Measurements from ENCODE around the gene SEMA3B. TPM values are rescaled to one million over a fixed set of nuclear protein-coding genes. Genes with fewer than 3 reads are reported as not detected.
"Not testable (repeated sequence)": the region's sequence is repeated elsewhere in the genome, so short reads cannot be mapped to it uniquely, and the experiment has no call there.

Gene SEMA3B
- total RNA-seq, result under 1 TPM; 0.16 to 0.70 TPM

DNA sequence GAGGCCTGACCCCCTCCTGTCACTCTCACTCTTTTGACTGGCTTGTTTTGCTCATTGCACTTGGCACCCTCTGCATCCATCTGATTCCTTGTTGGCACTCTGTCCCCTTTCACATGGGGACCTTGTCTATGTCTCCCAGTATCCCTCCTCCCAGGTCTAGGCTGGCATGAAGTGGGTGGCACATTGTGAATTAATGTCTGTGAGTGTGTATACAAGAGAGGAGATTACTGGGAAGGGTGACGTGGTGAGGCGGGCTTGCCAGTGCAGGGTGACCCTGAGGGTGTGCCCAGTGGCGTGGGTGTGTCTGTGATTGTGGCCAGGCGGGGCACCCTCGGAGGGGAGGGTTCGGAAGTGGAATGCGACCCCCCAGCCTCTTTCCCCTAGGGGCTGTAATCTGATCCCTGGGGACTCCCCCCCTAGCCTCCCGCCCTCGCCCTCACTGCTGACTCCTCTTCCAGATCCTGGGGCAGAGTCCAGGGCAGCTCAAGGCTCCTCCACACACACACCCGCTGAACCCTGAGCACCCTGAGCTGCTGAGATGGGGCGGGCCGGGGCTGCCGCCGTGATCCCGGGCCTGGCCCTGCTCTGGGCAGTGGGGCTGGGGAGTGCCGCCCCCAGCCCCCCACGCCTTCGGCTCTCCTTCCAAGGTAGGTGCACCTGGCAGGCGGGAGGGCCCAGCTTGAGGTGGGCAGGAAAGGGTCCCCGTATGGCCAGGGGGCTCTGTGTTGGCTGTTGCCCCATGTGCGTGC lies at the start of gene SEMA3B:
SEMA3B (plus strand) TSS at position 445 of the 749 bp plus-strand sequence; CDS start at position 539, 94 bp downstream.
- H3K27ac Mint-ChIP-seq, result no peak within 1 kb of the TSS
- H3K4me3 Mint-ChIP-seq, result no peak within 1 kb of the TSS
- CTCF ChIA-PET, result interaction anchor here (6.9 to 7.4 kb wide), 2 partner anchors 42 to 74 kb away, joined by 58 to 84 read pairs; no protein-coding TSS in a partner anchor
- H3K27me3 Mint-ChIP-seq, result peaks cover 38% of the 10 kb centered on the region
- no peaks in the 10 kb centered on the region for H3K36me3 Mint-ChIP-seq
- no peak for DNase-seq
- H3K4me1 Mint-ChIP-seq, result peaks cover 11% of the 10 kb centered on the region
- ATAC-seq, result no peak
- no peaks in the 10 kb centered on the region for H3K9me3 Mint-ChIP-seq (ENCODE audit: low read depth)

DNA sequence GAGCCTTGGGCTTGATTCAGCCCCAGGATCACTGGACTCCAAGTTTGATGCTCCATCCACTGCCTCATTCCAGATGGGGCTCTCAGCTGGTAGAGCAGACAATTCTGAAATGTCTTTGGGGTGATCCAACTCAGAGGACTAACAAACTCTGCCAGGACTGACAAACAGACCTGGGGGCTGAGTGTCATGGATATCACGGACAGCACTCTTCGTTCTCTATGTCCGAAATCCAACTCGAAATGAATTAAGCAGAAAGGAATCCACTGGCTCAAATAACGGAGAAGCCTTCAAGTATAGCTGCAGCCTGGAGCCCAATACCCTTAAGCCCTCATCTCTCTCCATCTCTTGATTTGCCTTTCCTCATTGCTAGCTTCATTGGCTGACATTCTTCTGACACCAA lies 49.7 kb upstream of the SEMA3B start:
- no peaks in the 10 kb centered on the region for H3K36me3 Mint-ChIP-seq
- CTCF ChIA-PET, result interaction anchor here (1.9 to 17.1 kb wide), 2 partner anchors 27 to 28 kb away, joined by 6 to 398 read pairs; partner anchors contain the start of gene GNAT1
- H3K9me3 Mint-ChIP-seq (ENCODE audit: low read depth), result no peaks in the 10 kb centered on the region
- no peak overlapping the region for H3K27ac Mint-ChIP-seq
- peaks cover 6% of the 10 kb centered on the region for H3K27me3 Mint-ChIP-seq
- ATAC-seq, result no peak
- no peak for DNase-seq
- H3K4me1 Mint-ChIP-seq, result peaks cover 7% of the 10 kb centered on the region
- H3K4me3 Mint-ChIP-seq, result no peak overlapping the region

GRCh38 chr3:50220109-50220508 lies 48.8 kb upstream of the SEMA3B start:
- no peak overlapping the region for H3K27ac Mint-ChIP-seq
- DNase-seq, result no peak
- ATAC-seq, result no peak

DNA sequence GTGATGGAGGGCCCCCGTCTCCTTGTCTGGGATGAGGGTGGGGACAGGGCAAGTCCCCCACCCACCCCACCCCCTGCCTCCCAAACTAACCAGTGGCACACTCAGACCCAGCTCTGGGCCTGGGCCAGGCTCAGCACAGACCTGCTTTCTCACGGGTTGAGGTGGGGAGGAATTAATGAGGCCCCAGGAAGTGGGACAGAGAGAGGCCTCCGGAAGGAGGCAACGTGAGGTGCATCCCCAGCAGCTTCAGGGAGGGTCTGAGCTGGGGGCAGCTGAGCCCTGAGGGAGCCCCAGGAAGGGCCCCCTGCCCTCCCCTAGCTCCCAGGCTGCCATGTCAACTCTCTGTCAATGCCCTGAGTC lies 47.9 kb upstream of the SEMA3B start:
- ATAC-seq (peak; percentile 59), DNase-seq (no peak)
- no peak overlapping the region for H3K4me3 Mint-ChIP-seq
- no peaks in the 10 kb centered on the region for H3K36me3 Mint-ChIP-seq
- peak overlapping the region; percentile 63 for H3K27ac Mint-ChIP-seq
- no peaks in the 10 kb centered on the region for H3K9me3 Mint-ChIP-seq (ENCODE audit: low read depth)
- peaks cover 14% of the 10 kb centered on the region for H3K27me3 Mint-ChIP-seq
- H3K4me1 Mint-ChIP-seq, result peaks cover 13% of the 10 kb centered on the region
- CTCF ChIA-PET, result interaction anchor here (1.0 to 17.1 kb wide), 7 partner anchors 10 to 54 kb away, joined by 3 to 398 read pairs (median 5); partner anchors contain the start of gene GNAT1

More at GRCh38 chr3:50220109-50220508, 48.8 kb upstream of the SEMA3B start:
- Mint-ChIP-seq H3K9me3 (ENCODE audit: low read depth) (no peaks in the 10 kb centered on the region), H3K27me3 (peaks cover 10% of the 10 kb centered on the region), H3K4me1 (peaks cover 7% of the 10 kb centered on the region), H3K36me3 (no peaks in the 10 kb centered on the region), H3K4me3 (no peak overlapping the region)
- CTCF ChIA-PET, result interaction anchor here (1.6 to 17.1 kb wide), 3 partner anchors 9 to 29 kb away, joined by 4 to 398 read pairs (median 15); partner anchors contain the start of gene GNAT1

- peak overlapping the region; percentile 63 for H3K27ac Mint-ChIP-seq
- CTCF ChIA-PET, result interaction anchor here (1.0 to 17.1 kb wide), 7 partner anchors 10 to 53 kb away, joined by 3 to 398 read pairs (median 5); partner anchors contain the start of gene GNAT1
- no peaks in the 10 kb centered on the region for H3K9me3 Mint-ChIP-seq (ENCODE audit: low read depth)
- DNase-seq, result no peak
- peaks cover 17% of the 10 kb centered on the region for H3K4me1 Mint-ChIP-seq
- no peak overlapping the region for H3K4me3 Mint-ChIP-seq
- H3K27me3 Mint-ChIP-seq, result peaks cover 14% of the 10 kb centered on the region
- ATAC-seq, result no peak
- no peaks in the 10 kb centered on the region for H3K36me3 Mint-ChIP-seq
These were observed 47.4 kb upstream of the SEMA3B start for GRCh38 chr3:50221411-50222168.

DNA sequence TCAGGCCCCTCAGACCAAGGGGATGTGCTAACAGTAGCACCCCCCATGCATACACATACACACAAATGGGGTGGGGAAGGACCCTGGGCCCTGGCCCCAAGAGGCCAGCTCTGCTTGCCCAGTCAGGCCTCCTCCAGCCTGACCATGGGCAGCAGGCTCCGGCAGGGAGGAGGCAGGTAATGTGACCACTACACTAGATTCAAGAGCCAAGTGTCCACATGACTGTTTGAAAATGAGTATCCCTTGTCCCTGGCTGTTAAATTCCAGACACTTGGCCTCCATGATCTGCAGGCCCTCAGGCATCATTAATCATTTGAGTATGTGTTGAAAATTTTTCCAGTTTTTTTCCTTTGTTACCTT lies 46.8 kb upstream of the SEMA3B start:
- Mint-ChIP-seq H3K27ac (no peak overlapping the region), H3K27me3 (peaks cover 14% of the 10 kb centered on the region), H3K4me3 (no peak overlapping the region), H3K9me3 (ENCODE audit: low read depth) (no peaks in the 10 kb centered on the region), H3K4me1 (peaks cover 22% of the 10 kb centered on the region), H3K36me3 (no peaks in the 10 kb centered on the region)
- CTCF ChIA-PET, result interaction anchor here (1.0 to 17.1 kb wide), 5 partner anchors 14 to 42 kb away, joined by 3 to 398 read pairs (median 6); partner anchors contain the start of gene GNAT1
- ATAC-seq (no peak), DNase-seq (no peak)

- H3K27me3 Mint-ChIP-seq, result peaks cover 14% of the 10 kb centered on the region
- H3K4me1 Mint-ChIP-seq, result peaks cover 34% of the 10 kb centered on the region
- no peak overlapping the region for H3K4me3 Mint-ChIP-seq
- CTCF ChIA-PET, result interaction anchor here (0.7 to 17.1 kb wide), 11 partner anchors 9 to 333 kb away, joined by 3 to 398 read pairs (median 14); partner anchors contain the start of genes GNAT1, LSMEM2 and SEMA3B
- no peak overlapping the region for H3K27ac Mint-ChIP-seq
- ATAC-seq (no peak), DNase-seq (no peak)
- H3K9me3 Mint-ChIP-seq (ENCODE audit: low read depth), result no peaks in the 10 kb centered on the region
- no peaks in the 10 kb centered on the region for H3K36me3 Mint-ChIP-seq
These were observed 44.3 kb upstream of the SEMA3B start for GRCh38 chr3:50224639-50225038.

DNA sequence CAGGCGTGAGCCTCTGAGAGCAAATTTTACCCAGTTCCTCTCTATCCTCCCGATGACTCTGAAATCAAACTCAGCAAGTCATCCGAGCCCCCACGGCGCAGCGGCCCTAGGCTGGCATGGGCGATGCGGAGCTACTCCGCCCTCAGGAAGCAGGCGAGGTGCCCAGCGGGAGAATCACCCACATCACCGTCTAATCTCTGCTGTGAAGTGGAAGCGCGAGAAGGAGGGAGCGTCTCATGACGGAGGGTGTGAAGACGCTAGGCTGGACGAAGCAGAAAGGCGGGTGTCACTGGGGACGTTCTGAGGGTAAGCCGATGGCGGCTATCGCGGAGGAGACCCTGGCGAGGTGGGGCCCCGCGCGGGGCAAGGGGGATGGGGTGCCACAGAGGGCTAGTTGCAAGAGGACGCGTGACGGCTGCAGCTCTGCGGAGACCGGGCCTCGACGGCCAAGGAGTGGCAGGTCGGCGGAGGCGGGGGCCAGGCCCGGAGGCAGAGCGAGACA lies 42.0 kb upstream of the SEMA3B start:
- peak; percentile 70 for DNase-seq
- H3K4me1 Mint-ChIP-seq, result peaks cover 27% of the 10 kb centered on the region
- H3K4me3 Mint-ChIP-seq, result peak overlapping the region; percentile 88
- peak; percentile 25 for ATAC-seq
- CTCF ChIA-PET, result interaction anchor here (0.6 to 17.1 kb wide), 32 partner anchors 9 to 440 kb away, joined by 3 to 398 read pairs (median 7); partner anchors contain the start of genes GNAI2, GNAT1, HYAL3 and IP6K1
- H3K27me3 Mint-ChIP-seq, result peaks cover 14% of the 10 kb centered on the region
- no peaks in the 10 kb centered on the region for H3K36me3 Mint-ChIP-seq
- H3K27ac Mint-ChIP-seq, result peak overlapping the region; percentile 94
- no peaks in the 10 kb centered on the region for H3K9me3 Mint-ChIP-seq (ENCODE audit: low read depth)

GRCh38 chr3:50227390-50228183 lies 41.4 kb upstream of the SEMA3B start:
- DNase-seq (peak; percentile 96), ATAC-seq (peak; percentile 89)
- peak overlapping the region; percentile 94 for H3K27ac Mint-ChIP-seq
- H3K4me1 Mint-ChIP-seq, result peaks cover 27% of the 10 kb centered on the region
- H3K36me3 Mint-ChIP-seq, result no peaks in the 10 kb centered on the region
- peaks cover 14% of the 10 kb centered on the region for H3K27me3 Mint-ChIP-seq
- CTCF ChIA-PET, result interaction anchor here (0.7 to 17.1 kb wide), 27 partner anchors 9 to 126 kb away, joined by 3 to 398 read pairs (median 8); partner anchors contain the start of genes GNAI2, GNAT1, HYAL3 and NAA80
- H3K9me3 Mint-ChIP-seq (ENCODE audit: low read depth), result no peaks in the 10 kb centered on the region
- peak overlapping the region; percentile 88 for H3K4me3 Mint-ChIP-seq

DNA sequence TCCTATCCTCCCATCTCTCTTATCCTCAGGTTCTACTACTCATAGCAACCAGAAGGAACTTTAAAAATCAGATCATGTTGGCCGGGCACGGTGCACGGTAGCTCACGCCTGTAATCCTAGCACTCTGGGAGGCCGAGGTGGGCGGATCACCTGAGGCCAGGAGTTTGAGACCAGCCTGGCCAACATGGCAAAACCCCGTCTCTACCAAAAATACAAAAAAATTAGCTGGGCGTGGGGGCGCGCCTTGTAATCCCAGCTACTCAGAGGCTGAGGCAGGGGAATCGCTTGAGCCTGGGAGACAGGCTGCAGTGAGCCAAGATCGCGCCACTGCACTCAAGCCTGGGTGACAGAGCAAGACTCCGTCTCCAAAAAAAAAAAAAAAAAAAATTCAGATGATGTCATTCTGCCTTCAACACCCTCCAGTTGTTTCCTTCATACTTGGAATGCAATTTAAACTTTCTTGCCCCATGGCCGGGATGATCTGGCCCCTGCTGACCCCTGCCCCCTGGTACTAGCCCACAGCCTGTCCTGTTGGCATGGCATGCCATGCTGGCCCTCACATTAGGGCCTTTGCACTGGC lies 40.7 kb upstream of the SEMA3B start:
- H3K27ac Mint-ChIP-seq, result peak overlapping the region; percentile 85
- DNase-seq, result not testable (repeated sequence)

GRCh38 chr3:50229490-50229889 lies 39.5 kb upstream of the SEMA3B start:
- ATAC-seq (no peak), DNase-seq (no peak)
- Mint-ChIP-seq H3K4me1 (peaks cover 31% of the 10 kb centered on the region), H3K36me3 (no peaks in the 10 kb centered on the region), H3K27me3 (peaks cover 8% of the 10 kb centered on the region), H3K27ac (no peak overlapping the region), H3K4me3 (no peak overlapping the region), H3K9me3 (ENCODE audit: low read depth) (no peaks in the 10 kb centered on the region)
- CTCF ChIA-PET, result interaction anchor here (0.8 to 17.1 kb wide), 7 partner anchors 8 to 69 kb away, joined by 3 to 398 read pairs (median 78); partner anchors contain the start of genes GNAT1 and SEMA3B

More for the DNA sequence above, 40.7 kb upstream of the SEMA3B start:
- Mint-ChIP-seq H3K27me3 (peaks cover 13% of the 10 kb centered on the region), H3K4me1 (peaks cover 27% of the 10 kb centered on the region), H3K4me3 (peak overlapping the region; percentile 88)
- ATAC-seq; H3K9me3 Mint-ChIP-seq (ENCODE audit: low read depth); H3K36me3 Mint-ChIP-seq: not testable (repeated sequence)
- CTCF ChIA-PET, result interaction anchor here (0.7 to 17.1 kb wide), 16 partner anchors 9 to 99 kb away, joined by 3 to 398 read pairs (median 8); partner anchors contain the start of genes GNAI2, GNAT1, HYAL3 and NAA80
